HG03457 (cell line): ENCODE data around the gene KCTD16.
A peak's percentile ranks its signal among the peaks of the same experiment; 100 is the strongest.

Experiments used
- ATAC-seq: cut with Tn5 transposase; IDR thresholded peaks from one replicate; pipeline ENCODE4 v1.9.1; 2021; ENCODE audit warnings: moderate number of reproducible peaks; ENCODE audit not compliant: unreplicated experiment

The KCTD16 gene

DNA sequence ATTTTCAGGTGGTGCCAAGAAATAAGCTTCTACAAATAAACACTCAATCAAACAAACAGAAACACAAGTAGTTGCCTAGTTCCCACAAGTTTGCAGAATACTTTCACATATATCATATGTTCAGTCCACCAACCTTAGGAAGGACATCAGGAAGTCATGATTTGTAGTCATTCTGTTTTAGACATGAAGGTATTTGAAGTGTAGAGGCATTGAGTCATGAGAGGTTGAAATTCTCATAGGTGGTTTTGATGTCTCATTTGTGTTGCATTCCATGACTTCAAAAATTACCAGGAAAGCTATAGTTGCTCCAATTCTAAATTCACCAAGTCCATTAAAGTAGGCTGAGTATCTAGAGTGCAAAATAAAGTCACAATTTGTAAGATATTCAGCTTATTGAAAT, 159.0 kb downstream of the KCTD16 start:
- ATAC-seq = no peak

DNA sequence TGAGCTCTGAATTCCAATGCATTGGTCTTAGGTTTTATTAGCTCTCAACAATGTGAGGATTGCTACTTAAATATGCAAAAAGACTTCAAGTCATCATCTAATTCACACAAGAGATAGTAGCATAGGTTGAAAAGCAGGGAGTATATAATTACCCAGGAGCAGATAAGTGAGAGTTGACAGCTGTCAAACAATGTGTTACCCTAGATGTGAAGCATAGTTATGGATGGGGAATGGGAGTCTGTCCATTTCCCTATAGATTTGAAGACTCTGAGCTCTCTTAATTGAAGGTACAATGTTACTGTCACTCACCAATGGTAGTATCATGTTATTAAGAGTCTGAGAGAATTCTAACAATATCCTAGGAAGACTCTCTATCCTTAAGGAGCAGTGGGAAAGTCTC, 160.7 kb downstream of the KCTD16 start:
- no peak for ATAC-seq

GRCh38 chr5:144332265-144332664, 161.6 kb downstream of the KCTD16 start:
- ATAC-seq = no peak

DNA sequence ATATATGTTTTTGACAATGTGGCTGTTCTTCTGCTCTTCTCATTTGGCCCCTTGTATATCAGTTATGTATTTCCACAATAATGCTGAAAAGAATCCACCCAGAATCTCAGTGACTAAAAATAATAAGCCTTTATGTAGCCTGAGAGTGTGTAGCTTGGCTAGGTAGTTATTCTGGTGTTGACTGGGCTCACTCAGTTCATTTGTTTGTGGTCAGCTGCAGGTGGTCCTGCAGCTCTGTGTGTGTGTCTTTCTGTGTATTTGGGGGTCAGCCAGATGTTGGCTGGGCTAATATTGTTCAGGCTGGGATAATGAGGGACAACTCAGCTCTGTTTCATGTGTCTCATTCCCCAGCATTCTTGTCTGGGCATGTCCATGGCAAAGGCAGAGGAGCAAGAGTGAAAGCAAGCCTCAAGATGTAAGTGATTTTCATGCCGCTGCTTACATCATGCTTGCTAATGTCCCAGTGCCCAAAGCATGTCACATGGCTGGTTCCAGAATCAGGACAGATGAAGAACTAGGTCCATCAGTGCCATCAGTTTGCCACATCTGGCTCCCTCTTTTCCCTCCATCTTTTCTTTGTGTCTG, 162.8 kb downstream of the KCTD16 start:
- ATAC-seq = no peak

- peak; percentile 42 for ATAC-seq
Observed at GRCh38 chr5:144335561-144335960, 164.9 kb downstream of the KCTD16 start.

DNA sequence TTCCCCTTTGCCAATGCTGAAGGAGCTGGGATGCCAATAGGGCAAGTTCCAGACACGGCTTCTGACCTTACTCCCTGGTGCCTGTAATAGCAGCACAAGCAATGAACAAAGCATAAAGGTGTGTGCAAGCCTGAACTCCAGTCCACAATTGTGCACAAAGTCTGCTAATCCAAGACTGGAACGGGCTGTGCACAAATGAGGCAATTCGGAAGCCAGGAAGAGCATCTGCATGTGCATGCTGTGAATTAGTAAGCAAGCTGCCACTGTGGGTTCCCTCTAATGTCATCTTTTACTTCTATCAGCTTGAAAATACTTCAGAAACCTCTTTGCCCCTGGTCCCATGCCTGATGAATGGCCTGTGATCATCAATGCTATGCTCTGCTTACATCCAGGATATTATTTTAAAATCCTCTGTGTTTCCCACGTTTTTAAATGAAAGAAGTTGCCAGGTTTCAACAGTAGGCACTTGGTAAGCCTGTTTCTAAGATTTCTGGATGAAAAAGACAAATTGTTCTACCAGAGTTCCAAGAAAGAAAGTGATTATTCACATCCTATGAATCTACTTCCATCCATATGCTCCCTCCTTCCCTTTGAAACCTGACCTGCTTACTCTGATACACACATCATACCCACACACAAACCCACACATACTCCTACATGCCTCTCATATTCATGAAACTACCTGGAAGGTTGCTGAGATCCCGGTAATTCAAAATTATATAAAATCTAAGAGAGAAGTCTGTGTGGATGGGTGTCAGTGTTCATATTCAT, 165.7 kb downstream of the KCTD16 start:
- no peak for ATAC-seq

DNA sequence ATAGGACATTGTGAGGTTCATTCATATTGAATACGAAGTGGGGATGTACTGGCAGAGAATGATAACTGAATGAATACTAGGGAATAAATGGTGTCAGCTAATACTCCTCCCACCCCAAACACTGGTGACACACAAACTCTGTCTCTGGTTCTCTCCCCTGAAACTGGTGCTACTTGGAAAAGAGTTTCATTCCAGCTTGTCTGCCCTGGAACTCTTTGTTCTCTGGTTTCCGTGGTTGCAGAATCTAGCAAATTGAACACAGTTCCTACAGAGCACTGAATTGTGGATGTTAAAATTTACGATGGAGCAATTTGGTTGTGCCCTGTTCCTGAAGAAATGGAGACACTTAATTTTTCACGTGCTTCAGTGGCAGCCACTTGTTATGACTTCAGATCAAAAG, 181.7 kb downstream of the KCTD16 start:
- ATAC-seq = no peak

GRCh38 chr5:144352732-144353317, 182.2 kb downstream of the KCTD16 start:
- ATAC-seq = no peak

- ATAC-seq = no peak
Observed at GRCh38 chr5:144356489-144356888, 185.8 kb downstream of the KCTD16 start.

DNA sequence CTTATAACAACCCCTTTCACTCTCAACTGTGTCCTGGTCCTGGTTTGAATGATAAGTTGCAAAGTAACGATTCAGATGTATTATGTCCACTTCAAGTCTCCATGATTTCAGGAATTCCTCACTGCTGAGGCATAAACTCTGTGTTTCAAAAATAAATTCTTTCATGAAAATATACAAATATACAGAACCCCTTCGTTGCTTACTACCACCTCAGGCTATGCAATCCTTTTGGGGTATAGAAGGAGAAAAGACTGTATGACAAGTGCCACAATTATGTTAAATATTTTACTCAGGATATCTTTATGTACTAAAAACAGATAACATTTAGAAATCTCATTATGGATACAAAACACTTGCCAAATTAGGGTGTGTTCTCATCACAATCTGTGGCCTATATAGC, 190.7 kb downstream of the KCTD16 start:
- ATAC-seq = no peak

DNA sequence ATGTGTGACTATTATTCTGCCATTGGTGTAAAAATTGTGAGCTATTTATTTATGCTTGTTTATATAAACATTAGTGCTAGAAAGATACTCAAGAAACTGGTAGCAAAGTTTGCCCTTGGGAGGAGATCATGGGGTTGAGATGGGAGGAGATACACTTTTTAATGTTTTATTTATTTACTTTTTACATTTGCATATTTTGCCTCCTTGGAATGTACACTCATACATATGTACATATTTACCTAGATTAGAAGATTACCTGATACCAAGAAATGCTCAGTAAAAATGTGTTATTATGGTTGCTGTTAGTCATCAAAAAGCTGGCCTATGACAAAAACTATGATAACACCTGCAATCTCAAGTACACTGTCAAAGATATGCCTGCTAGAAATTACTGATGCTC, 195.2 kb downstream of the KCTD16 start:
- ATAC-seq = no peak

GRCh38 chr5:144367991-144368390, 197.3 kb downstream of the KCTD16 start:
- ATAC-seq = no peak

DNA sequence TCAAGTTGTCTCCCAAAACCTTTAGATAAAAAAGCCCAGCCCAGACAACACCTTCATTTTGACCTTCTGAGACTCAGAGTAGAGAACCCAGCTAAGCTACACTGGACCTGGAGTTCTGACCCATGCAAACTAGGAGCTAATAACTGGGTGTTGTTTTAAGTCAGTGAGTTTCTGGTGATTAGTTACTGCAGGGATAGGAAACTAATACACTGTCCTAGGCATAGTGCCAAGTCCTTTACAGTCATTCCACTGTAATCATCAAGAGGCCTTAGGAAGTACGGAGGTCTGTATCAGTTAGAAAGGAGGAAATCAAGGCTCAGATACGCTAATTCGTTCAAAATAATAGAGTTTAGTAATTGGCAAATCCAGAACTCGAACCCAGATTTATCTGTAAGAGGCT, 197.9 kb downstream of the KCTD16 start:
- ATAC-seq = no peak

GRCh38 chr5:144369006-144369405, 198.3 kb downstream of the KCTD16 start:
- no peak for ATAC-seq

- no peak for ATAC-seq
Observed at GRCh38 chr5:144370273-144370672, 199.6 kb downstream of the KCTD16 start.

GRCh38 chr5:144374637-144375036, 204.0 kb downstream of the KCTD16 start:
- ATAC-seq = no peak

GRCh38 chr5:144377207-144377606, 206.5 kb downstream of the KCTD16 start:
- no peak for ATAC-seq

DNA sequence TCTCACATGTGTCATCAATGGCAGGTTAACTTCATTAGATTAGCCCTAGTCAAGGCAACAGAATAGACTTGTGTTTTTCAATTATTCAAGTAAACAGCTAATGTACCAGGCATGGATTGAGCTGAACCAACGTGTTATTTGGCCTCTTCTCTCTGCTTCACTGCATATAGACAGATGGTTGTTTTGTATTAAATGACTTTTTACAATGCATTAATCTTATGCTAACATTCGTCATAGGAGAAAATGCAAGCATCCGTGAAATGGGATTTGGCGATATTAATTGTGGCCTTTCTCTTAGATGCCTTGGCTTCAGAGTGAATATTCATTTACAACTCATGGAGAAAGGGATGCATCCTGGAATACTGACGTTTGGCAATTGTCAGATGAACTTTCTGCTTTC, 208.0 kb downstream of the KCTD16 start:
- ATAC-seq = no peak

DNA sequence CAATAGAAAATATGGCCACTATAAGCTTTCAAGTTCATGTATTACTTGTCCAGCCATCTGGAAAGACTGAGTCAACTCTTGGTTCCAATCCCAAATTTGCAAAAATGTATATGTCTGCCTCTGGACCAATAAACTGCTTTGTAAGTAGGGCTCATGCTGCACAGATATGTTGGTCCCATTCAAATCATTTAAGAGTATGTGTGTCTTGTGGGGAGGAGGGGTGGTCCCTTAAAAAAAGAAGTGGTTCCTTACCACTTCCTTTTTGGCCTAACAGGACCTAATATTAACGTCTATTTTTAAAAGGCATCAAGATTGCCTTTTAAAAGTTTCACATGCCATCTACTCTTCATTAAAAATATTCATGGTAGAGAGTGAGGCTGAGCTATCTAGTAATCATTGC, 214.9 kb downstream of the KCTD16 start:
- ATAC-seq = no peak

DNA sequence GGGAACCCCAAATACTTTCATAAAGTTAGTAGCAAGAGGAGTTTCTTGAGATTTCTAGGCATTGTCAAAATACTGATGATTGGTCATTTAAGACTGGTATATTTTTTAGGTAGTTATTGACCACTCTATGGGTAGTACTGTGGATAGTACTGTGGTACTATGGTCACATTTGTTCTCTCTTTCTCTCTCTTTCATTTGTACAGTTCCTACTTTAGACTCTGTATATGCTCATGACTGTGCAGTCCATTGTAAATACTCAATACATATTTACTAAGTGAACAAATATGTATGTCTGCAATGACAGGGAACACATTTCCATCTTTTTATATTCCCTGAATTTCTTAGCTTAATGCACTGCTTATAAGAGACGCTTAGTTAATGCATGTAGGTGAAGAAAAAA, 215.6 kb downstream of the KCTD16 start:
- ATAC-seq = no peak

DNA sequence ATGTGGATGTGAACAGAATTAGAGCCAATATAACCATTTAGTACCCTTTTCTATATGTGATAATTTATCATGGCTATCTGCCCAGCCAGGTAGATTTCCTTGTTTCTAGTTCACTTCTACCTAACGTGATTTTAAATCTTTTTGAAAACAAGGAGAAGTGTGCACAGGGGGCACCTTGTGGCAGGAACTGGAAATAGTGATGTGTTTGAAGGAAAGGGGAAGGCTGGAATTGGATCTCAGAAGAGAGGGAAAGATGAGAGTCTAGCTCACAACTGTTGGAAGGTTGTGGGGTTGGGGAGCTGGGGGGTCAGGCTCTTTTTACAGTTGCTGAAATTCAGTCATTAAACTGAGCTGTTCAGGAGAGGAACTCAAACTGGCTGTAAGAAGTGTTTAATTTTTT, 219.5 kb downstream of the KCTD16 start:
- no peak for ATAC-seq

- ATAC-seq = no peak
Observed at GRCh38 chr5:144391044-144391443, 220.4 kb downstream of the KCTD16 start.
